GM12865 (cell line): ENCODE measurements around the gene BRSK2.

Source experiments
- DNase-seq: peaks from one replicate; pipeline ENCODE4 v3.0.0; 2010; ENCODE audit warnings: low read depth
- H3K4me3 ChIP-seq: 2 replicates; pipeline ENCODE4 v1.5.1; 2011; ENCODE audit warnings: mild to moderate bottlenecking, low read depth, low read length, control low read depth
- TF ChIP-seq, protein P1 (sequence below): IDR thresholded peaks from 2 replicates; pipeline ENCODE4 v1.5.1; 2011; ENCODE audit warnings: low read length, control low read depth, low read depth, inconsistent platforms; ENCODE audit not compliant: insufficient read depth; ENCODE audit errors: missing control alignments

The BRSK2 gene

DNA sequence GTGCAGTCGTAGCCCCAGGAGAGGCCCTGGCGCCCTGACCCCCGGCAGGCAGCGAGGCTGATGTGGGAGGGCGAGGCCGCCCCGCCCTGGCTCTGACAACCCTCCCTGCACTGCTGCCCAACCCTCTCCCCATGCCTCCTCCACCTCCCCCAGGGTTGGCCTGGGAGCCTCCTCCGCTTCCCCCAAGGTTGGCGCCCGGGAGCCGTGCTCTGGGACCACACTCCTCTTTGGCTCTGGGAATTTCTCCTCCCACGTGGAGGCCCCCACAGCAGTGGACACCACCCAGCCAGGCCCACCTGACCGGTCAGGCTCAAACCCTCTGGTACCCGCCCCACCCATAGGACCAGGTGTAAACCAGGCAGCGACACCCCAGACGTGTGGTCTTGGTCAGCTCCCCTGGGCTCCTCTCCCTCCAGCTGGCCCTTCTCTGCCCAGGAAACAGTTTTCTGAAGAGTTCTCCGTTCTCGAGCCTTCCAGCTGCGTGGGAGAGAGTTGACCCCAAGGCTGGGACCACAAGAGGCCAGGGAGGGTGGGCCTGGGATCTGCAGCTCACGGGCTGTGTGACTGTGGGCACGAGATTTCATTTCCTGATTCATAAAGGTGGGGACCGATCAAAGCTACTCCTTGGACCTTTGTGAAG is 39.5 kb upstream of the BRSK2 start:
- no peak for DNase-seq
- no peak overlapping the region for H3K4me3 ChIP-seq
- TF ChIP-seq, protein P1, sequence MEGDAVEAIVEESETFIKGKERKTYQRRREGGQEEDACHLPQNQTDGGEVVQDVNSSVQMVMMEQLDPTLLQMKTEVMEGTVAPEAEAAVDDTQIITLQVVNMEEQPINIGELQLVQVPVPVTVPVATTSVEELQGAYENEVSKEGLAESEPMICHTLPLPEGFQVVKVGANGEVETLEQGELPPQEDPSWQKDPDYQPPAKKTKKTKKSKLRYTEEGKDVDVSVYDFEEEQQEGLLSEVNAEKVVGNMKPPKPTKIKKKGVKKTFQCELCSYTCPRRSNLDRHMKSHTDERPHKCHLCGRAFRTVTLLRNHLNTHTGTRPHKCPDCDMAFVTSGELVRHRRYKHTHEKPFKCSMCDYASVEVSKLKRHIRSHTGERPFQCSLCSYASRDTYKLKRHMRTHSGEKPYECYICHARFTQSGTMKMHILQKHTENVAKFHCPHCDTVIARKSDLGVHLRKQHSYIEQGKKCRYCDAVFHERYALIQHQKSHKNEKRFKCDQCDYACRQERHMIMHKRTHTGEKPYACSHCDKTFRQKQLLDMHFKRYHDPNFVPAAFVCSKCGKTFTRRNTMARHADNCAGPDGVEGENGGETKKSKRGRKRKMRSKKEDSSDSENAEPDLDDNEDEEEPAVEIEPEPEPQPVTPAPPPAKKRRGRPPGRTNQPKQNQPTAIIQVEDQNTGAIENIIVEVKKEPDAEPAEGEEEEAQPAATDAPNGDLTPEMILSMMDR = no peak

DNA sequence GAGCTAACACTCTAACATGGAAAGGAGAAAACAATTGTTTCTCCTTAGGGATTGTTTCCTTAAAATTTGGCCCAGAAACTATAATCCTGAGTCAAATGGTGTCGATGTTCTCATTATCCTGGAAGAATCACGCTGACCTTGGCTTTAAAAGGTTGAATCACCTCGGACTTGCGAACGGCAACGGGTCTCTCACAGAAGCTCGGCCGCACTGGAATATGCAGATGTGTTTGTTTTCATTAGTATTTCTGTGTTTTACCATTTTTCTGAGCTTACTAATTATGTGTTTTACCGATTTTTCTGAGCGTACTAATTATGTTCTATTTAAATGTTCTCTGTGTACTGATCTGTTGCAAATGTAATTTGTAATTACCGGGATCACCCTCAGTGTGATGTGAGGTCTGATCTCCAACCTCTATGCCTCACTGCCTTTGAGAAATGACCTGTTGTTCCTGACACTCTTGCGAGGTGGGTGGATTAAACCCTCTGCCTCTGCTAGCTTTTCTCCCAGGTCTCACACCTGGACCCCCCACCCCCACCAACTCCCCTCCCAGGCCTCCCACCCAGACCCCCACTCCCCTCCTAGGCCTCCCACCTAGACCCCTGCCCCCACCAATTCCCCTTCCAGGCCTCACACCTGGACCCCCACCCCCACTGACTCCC is 38.3 kb upstream of the BRSK2 start:
- peak; percentile 76 for DNase-seq
- TF ChIP-seq, protein P1 = no peak
- no peak overlapping the region for H3K4me3 ChIP-seq

DNA sequence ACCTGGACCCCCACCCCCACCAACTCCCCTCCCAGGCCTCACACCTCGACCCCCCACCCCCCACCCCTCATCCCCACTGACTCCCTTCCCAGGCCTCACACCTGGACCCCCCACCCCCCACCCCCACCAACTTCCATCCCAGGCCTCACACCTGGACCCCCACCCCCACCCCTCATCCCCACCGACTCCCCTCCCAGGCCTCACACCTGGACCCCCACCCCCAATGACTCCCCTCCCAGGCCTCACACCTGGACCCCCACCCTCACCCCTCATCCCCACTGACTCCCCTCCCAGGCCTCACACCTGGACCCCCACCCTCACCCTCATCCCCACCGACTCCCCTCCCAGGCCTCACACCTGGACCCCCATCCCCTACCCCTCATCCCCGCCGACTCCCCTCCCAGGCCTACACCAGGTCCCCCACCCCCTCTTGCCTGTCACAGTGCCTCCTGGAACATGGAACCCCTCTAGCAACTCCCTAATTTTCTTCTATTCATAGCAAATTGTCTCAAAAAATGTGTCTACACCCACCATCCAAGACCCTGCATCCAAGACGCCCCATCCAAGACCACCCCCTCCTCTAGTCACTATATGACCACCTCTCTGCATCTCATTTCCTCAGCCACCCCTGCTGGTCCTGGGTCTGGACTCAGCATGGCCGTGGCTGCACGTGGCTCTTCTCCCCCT is 36.9 kb upstream of the BRSK2 start:
- peak; percentile 38 for DNase-seq
- TF ChIP-seq, protein P1 = no peak
- no peak overlapping the region for H3K4me3 ChIP-seq

DNA sequence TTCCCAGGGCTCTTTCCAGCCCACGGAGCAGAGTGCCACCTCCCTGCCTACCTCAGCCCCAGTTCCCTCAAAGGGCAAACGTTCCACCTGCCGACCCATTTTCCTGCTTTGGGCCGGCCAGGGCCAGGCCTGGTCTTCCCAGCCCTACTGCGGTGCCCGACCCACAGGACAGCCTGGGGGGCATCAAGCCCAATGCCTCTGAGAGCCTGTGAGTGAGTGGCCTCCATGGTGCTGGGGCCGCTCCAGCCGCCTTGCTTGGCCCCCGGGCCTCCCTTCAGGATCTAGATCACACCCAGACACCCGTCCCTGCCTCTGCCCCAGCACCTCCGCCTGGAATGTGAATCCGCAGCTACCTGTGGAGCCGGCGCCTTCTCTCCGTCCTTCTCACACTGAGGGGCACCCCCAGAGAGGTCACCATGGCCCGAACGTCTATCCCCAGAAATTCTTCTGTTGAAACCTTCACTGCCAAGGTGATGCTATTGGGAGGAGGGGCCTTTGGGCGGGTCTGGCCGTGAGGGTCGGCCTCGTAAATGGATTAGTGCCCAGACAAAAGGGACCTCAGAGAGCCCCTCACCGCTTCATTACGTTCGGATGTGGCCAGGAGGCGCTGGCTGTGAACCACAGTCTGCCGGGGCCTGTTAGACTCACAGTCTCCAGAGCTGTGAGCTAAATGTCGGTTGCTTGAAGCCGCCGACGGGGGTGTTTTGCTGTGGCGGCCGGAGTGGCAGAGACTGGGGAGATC is 36.2 kb upstream of the BRSK2 start:
- TF ChIP-seq, protein P1 = no peak
- H3K4me3 ChIP-seq = no peak overlapping the region
- DNase-seq = no peak

DNA sequence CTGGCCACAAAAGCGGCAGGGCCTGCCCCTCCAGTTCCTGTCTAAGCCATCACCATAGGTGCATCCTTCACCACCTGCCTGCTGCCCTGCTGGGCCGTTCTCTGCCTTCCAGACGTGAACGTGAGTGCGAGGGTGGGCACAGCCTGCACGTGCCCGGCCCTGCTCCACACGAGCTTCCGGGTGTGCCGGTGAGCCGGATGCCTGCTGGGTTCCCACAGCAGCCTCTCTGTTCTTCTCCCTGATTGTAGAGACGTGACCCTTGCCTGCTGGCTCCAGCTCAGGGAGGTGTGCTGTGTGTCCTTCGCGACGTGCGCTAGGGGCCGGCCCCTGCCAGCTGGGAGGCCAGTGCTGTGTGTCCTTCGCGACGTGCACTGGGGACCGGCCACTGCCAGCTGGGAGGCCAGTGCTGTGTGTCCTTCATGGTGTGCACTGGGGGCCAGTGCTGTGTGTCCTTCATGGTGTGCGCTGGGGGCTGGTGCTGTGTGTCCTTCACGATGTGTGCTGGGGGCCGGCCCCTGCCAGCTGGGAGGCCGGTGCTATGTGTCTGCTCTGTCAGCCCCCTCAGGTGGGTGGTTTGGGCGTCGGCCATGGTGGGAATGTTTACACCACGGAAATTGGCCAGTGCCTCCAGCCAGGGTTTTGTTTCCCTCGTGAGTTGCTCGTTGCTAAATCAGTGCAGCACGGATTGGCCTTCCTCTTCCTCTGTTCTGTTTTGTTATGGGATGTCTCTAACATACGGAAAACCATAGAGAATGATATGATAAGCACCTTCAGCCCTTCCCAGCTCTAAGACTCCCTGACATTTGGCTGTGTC is 35.4 kb upstream of the BRSK2 start:
- TF ChIP-seq, protein P1 = no peak
- no peak for DNase-seq

DNA sequence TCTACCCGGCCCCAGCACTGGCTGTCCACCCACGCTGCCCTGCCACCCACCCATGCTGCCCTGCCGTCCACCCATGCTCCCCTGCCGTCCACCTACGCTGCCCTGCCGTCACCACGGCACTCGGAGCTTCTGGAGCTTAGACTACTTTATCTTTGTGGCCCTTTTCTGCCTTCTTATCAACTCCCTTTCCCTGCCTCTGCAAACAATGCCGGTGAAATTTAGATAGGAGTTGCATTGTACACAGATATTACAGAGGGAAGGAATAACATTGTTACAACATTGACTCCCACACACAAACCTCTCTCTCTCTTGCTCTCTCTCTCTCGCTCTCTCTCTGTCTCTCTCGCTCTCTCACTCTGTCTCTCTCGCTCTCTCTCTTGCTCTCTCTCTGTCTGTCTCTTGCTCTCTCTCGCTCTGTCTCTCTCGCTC is 33.7 kb upstream of the BRSK2 start:
- no peak for DNase-seq
- H3K4me3 ChIP-seq = no peak overlapping the region
- TF ChIP-seq, protein P1 = no peak

More for the DNA sequence above, 35.4 kb upstream of the BRSK2 start:
- no peak overlapping the region for H3K4me3 ChIP-seq
